ENCODE results near the gene HSPH1.
A peak's percentile ranks its signal among the peaks of the same experiment; 100 is the strongest.

Gene HSPH1

GRCh38 chr13:31161557-31162150 is at the start of gene HSPH1:
HSPH1 (minus strand) TSS chr13:31161904; CDS start chr13:31161582, 322 bp downstream.
- Mint-ChIP-seq H3K4me3 (peak within 1 kb of the TSS; percentile 94), H3K4me1 (ENCODE audit: low read depth) (peaks cover 36% of the 10 kb centered on the region), H3K27ac (peak within 1 kb of the TSS; percentile 99), H3K9me3 (no peaks in the 10 kb centered on the region), H3K36me3 (ENCODE audit: low read depth) (peaks cover 19% of the 10 kb centered on the region), H3K27me3 (ENCODE audit: low read depth) (no peaks in the 10 kb centered on the region)

GRCh38 chr13:31209841-31210210 is 48.1 kb upstream of the HSPH1 start:
- Mint-ChIP-seq H3K36me3 (ENCODE audit: low read depth) (no peaks in the 10 kb centered on the region), H3K27me3 (ENCODE audit: low read depth) (no peaks in the 10 kb centered on the region), H3K27ac (no peak overlapping the region), H3K9me3 (no peaks in the 10 kb centered on the region), H3K4me3 (no peak overlapping the region), H3K4me1 (ENCODE audit: low read depth) (peaks cover 9% of the 10 kb centered on the region)

DNA sequence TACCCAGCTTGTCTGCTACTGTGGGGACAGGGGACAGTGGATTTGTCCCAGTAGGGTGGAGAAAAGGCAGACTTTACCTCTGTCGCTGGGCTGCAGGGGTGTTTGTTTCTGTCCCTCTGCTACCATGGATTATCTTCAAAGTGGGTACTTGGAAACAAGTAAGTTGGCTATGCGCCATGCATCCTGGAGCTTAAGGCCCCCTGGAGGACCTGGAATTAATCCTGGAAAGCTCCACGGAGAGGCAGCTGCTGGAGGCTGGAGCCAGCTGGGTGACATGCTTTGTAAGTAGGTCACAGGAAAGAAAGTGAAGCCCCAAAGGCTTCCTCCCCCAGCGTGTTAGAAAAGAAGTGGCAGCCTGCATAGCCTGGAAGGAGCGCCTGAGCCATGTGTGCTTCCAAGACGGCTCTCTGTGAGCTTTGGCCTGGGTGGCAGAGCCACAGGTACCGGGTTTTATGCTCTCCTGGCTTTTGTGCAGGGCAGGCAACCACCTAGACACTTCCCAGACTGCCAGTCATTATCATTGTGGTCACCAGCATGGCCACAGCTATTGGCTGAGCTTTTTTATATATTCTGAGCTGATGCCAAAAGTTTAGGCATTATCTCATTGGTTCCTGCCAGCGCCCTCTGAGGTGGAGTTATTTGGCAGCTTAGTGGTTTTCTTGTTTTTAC is 47.6 kb upstream of the HSPH1 start:
- Mint-ChIP-seq H3K9me3 (no peaks in the 10 kb centered on the region), H3K27ac (no peak overlapping the region), H3K4me1 (ENCODE audit: low read depth) (peaks cover 9% of the 10 kb centered on the region), H3K27me3 (ENCODE audit: low read depth) (no peaks in the 10 kb centered on the region), H3K4me3 (no peak overlapping the region), H3K36me3 (ENCODE audit: low read depth) (no peaks in the 10 kb centered on the region)

DNA sequence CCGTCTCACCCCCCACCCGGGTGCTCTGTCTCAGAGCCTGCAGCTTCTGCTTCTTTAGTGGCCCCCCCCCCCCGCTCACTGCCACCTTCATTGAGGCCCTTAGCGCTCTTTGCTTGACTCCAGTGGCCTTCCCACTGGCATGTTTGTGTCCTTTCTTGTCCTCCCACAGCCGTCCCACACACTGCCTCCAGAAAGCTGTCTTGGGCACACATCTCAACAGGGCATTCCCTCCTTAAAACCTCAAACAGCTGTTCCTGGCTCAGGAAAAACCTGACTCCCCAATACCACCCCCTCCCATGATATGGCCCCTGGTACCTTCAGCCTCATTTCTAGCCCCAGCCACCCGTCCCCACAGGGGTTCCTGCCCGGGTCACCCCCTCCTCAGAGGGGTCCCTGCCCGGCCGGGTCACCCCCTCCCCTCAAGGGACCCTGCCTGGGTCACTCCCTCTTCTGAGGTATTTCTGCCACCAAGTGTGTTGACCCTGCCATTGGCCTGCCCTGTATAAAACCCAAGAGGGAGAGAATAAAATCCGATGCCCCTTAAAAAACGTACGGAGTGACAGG is 46.9 kb upstream of the HSPH1 start:
- Mint-ChIP-seq H3K36me3 (ENCODE audit: low read depth) (no peaks in the 10 kb centered on the region), H3K4me3 (no peak overlapping the region), H3K27ac (no peak overlapping the region), H3K9me3 (no peaks in the 10 kb centered on the region), H3K4me1 (ENCODE audit: low read depth) (peaks cover 10% of the 10 kb centered on the region), H3K27me3 (ENCODE audit: low read depth) (no peaks in the 10 kb centered on the region)

DNA sequence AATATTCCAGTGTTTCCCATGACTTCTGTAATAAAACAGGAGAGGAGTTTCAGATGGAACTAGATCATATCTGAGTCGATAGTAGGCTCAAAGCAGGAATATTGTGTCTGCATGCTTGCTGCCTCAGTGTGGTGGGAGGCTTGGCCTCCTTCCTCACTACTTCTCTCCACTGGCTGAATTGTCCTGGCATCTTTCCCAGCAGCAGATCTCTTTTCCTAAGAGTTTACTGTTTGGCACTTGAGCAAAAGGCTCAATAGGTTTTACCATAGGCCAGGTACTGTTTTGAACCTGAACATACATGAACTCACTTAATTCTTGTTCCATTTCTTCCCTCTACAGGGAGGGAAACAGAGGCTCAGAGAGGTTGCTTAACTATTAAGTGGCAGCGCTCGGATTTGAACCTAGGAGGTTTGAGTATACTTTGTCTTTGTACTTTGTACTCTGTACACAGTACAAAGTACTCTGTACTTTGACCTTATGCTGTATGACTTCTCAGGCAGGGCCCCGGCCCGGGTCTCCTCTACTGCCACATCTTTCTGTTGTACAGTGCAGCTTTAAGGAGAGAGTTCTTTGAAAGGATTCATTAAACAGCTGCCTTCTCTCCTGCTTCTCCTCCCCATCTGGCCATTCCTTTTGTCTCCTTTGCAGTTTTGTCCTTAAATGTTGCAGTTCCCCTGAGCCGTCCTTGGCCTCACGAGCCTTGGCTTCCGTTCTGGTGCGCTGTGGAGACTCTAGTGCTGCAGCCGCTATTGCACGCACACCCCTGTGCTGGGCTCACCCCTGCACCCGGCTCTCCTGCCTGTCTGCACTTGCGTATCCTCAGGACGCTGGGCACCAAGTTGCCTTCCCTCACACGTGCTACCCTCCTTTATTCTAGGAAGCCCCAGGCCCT is 46.2 kb upstream of the HSPH1 start:
- Mint-ChIP-seq H3K27ac (no peak overlapping the region), H3K27me3 (ENCODE audit: low read depth) (no peaks in the 10 kb centered on the region), H3K4me3 (no peak overlapping the region), H3K9me3 (no peaks in the 10 kb centered on the region), H3K4me1 (ENCODE audit: low read depth) (peaks cover 10% of the 10 kb centered on the region), H3K36me3 (ENCODE audit: low read depth) (no peaks in the 10 kb centered on the region)

DNA sequence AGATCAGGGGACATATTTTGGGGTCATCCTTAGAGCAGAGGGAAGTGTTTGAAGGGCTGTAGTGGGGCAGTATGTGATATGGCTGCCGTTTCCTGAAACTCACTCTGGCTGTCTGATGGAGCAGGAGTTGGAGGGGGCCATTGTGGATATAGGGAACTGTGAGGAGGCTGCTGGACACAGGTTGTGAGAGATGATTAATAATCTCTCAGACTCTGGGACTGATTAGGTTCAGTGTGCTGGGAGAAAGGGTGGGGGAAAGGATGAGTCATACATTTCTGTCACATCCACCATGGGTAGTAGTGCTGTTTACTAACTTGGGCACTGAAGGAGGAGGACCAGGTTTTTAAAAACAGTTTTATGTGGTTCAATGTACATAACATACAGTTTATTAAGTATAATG is 42.9 kb upstream of the HSPH1 start:
- Mint-ChIP-seq H3K4me3 (no peak overlapping the region), H3K9me3 (no peaks in the 10 kb centered on the region), H3K4me1 (ENCODE audit: low read depth) (peaks cover 15% of the 10 kb centered on the region), H3K27me3 (ENCODE audit: low read depth) (no peaks in the 10 kb centered on the region), H3K36me3 (ENCODE audit: low read depth) (no peaks in the 10 kb centered on the region), H3K27ac (no peak overlapping the region)

GRCh38 chr13:31201341-31202031 is 39.8 kb upstream of the HSPH1 start:
- H3K27ac Mint-ChIP-seq = peak overlapping the region; percentile 16
- H3K27me3 Mint-ChIP-seq (ENCODE audit: low read depth) = peaks cover 7% of the 10 kb centered on the region
- H3K4me3 Mint-ChIP-seq = peak overlapping the region; percentile 73
- no peaks in the 10 kb centered on the region for H3K9me3 Mint-ChIP-seq
- H3K4me1 Mint-ChIP-seq (ENCODE audit: low read depth) = peaks cover 20% of the 10 kb centered on the region
- H3K36me3 Mint-ChIP-seq (ENCODE audit: low read depth) = no peaks in the 10 kb centered on the region

GRCh38 chr13:31200637-31200971 is 38.9 kb upstream of the HSPH1 start:
- peak overlapping the region; percentile 75 for H3K27ac Mint-ChIP-seq
- H3K9me3 Mint-ChIP-seq = no peaks in the 10 kb centered on the region
- peaks cover 7% of the 10 kb centered on the region for H3K27me3 Mint-ChIP-seq (ENCODE audit: low read depth)
- H3K4me1 Mint-ChIP-seq (ENCODE audit: low read depth) = peaks cover 20% of the 10 kb centered on the region
- H3K4me3 Mint-ChIP-seq = peak overlapping the region; percentile 73
- no peaks in the 10 kb centered on the region for H3K36me3 Mint-ChIP-seq (ENCODE audit: low read depth)

GRCh38 chr13:31199849-31200636 is 38.3 kb upstream of the HSPH1 start, which contains the start of gene B3GLCT:
B3GLCT (plus strand) TSS chr13:31199975; CDS start chr13:31200085, 110 bp downstream.
- H3K4me3 Mint-ChIP-seq = peak within 1 kb of the TSS; percentile 81
- peaks cover 7% of the 10 kb centered on the region for H3K27me3 Mint-ChIP-seq (ENCODE audit: low read depth)
- peaks cover 19% of the 10 kb centered on the region for H3K4me1 Mint-ChIP-seq (ENCODE audit: low read depth)
- no peaks in the 10 kb centered on the region for H3K9me3 Mint-ChIP-seq
- H3K27ac Mint-ChIP-seq = peak within 1 kb of the TSS; percentile 89
- H3K36me3 Mint-ChIP-seq (ENCODE audit: low read depth) = no peaks in the 10 kb centered on the region

DNA sequence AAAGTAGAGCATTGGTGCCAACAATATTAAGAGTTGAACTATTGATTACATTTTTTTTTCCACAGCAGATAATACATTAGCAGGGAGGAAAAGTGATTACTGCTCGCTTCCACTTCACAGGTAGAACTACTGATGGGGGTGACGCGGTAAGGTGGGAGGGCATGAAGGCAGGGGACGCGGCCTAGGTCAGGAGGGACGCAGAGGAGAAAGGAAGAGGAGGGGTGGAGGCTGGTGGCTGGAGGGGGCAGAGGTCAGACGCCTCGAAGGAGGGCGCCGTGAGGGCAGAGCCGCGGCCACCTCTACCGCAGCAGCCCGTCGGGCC is 37.8 kb upstream of the HSPH1 start:
- H3K4me3 Mint-ChIP-seq = peak overlapping the region; percentile 81
- peaks cover 7% of the 10 kb centered on the region for H3K27me3 Mint-ChIP-seq (ENCODE audit: low read depth)
- H3K4me1 Mint-ChIP-seq (ENCODE audit: low read depth) = peaks cover 15% of the 10 kb centered on the region
- peak overlapping the region; percentile 89 for H3K27ac Mint-ChIP-seq
- H3K9me3 Mint-ChIP-seq = no peaks in the 10 kb centered on the region
- H3K36me3 Mint-ChIP-seq (ENCODE audit: low read depth) = no peaks in the 10 kb centered on the region

GRCh38 chr13:31198519-31198918 is 36.8 kb upstream of the HSPH1 start:
- Mint-ChIP-seq H3K4me3 (peak overlapping the region; percentile 1), H3K27ac (no peak overlapping the region), H3K4me1 (ENCODE audit: low read depth) (peaks cover 11% of the 10 kb centered on the region), H3K36me3 (ENCODE audit: low read depth) (no peaks in the 10 kb centered on the region), H3K9me3 (no peaks in the 10 kb centered on the region), H3K27me3 (ENCODE audit: low read depth) (peaks cover 7% of the 10 kb centered on the region)

- peaks cover 11% of the 10 kb centered on the region for H3K4me1 Mint-ChIP-seq (ENCODE audit: low read depth)
- H3K36me3 Mint-ChIP-seq (ENCODE audit: low read depth) = no peaks in the 10 kb centered on the region
- H3K27ac Mint-ChIP-seq = no peak overlapping the region
Observed at GRCh38 chr13:31196992-31197391, 35.3 kb upstream of the HSPH1 start.

GRCh38 chr13:31195616-31196015 is 33.9 kb upstream of the HSPH1 start:
- Mint-ChIP-seq H3K9me3 (no peaks in the 10 kb centered on the region), H3K4me1 (ENCODE audit: low read depth) (peaks cover 5% of the 10 kb centered on the region), H3K27me3 (ENCODE audit: low read depth) (peaks cover 18% of the 10 kb centered on the region), H3K27ac (no peak overlapping the region), H3K36me3 (ENCODE audit: low read depth) (no peaks in the 10 kb centered on the region), H3K4me3 (no peak overlapping the region)

More at GRCh38 chr13:31196992-31197391, 35.3 kb upstream of the HSPH1 start:
- Mint-ChIP-seq H3K4me3 (no peak overlapping the region), H3K27me3 (ENCODE audit: low read depth) (peaks cover 12% of the 10 kb centered on the region), H3K9me3 (no peaks in the 10 kb centered on the region)

Measured in T-helper 1 cell treated with Interleukin-12 subunit alpha and Interleukin-12 subunit beta and Interleukin-4 antibody, amounts not matched to agents 30 μg/mL and 1 μg/mL, for 36 hours (primary cell).